Subcutaneous adipose tissue (tissue), 4 donors: ENCODE data around the gene CD99L2. TPM values are rescaled to one million over a fixed set of nuclear protein-coding genes. Genes with fewer than 3 reads are reported as not detected.

ENCODE experiments used
- CTCF ChIP-seq: fragments of 450-650 bp; IDR thresholded peaks from one replicate; pipeline ENCODE4 v1.5.1; 2016; ENCODE audit warnings: low read depth, mild to moderate bottlenecking, control low read depth, antibody characterized with exemption, moderate library complexity
- total RNA-seq, 4 donors: library from RNA; depleted of rRNA; stranded (reverse); fragments of >200 nt; gene quantifications; one replicate each; pipeline ENCODE4 v1.1.0, GENCODE V29; 2016

CD99L2 gene
- total RNA-seq, 4 donors from 2014 or later: 38.6 to 88.1 (median 72.9) TPM

GRCh38 chrX:150907474-150907873 is 9.0 kb upstream of the CD99L2 start:
- no peak for TF ChIP-seq CTCF

GRCh38 chrX:150906694-150907093 is 8.2 kb upstream of the CD99L2 start:
- TF ChIP-seq CTCF: no peak

- no peak for TF ChIP-seq CTCF
These were observed 6.8 kb upstream of the CD99L2 start for GRCh38 chrX:150905293-150905692.

- TF ChIP-seq CTCF: no peak
These were observed 4.6 kb upstream of the CD99L2 start for GRCh38 chrX:150903110-150903508.

GRCh38 chrX:150902434-150903109 is 4.1 kb upstream of the CD99L2 start:
- no peak for TF ChIP-seq CTCF

GRCh38 chrX:150899191-150899757 is 806 bp upstream of the CD99L2 start:
- no peak for TF ChIP-seq CTCF

- TF ChIP-seq CTCF: no peak
These were observed 797 bp downstream of the CD99L2 start for GRCh38 chrX:150897421-150898320.
